Choroid plexus epithelial cell (primary cell): ENCODE results near the gene FITM2.

Experiments
- DNase-seq: peaks from one replicate; pipeline ENCODE4 v3.0.0-alpha.2; 2010; ENCODE audit warnings: low read depth
- H3K4me3 ChIP-seq: 2 replicates; pipeline ENCODE4 v1.5.1; 2011; ENCODE audit warnings: low read depth, mild to moderate bottlenecking, control low read depth, low read length, moderate library complexity
- TF ChIP-seq, protein P1 (sequence below): conservative IDR thresholded peaks from 2 replicates; pipeline ENCODE4 v1.5.1; 2011; ENCODE audit warnings: low read depth, mild to moderate bottlenecking, control low read depth, inconsistent platforms, low read length, moderate library complexity

The FITM2 gene

GRCh38 chr20:44344723-44345122 lies 33.7 kb upstream of the FITM2 start:
- DNase-seq = no peak
- no peak overlapping the region for H3K4me3 ChIP-seq
- TF ChIP-seq, protein P1, sequence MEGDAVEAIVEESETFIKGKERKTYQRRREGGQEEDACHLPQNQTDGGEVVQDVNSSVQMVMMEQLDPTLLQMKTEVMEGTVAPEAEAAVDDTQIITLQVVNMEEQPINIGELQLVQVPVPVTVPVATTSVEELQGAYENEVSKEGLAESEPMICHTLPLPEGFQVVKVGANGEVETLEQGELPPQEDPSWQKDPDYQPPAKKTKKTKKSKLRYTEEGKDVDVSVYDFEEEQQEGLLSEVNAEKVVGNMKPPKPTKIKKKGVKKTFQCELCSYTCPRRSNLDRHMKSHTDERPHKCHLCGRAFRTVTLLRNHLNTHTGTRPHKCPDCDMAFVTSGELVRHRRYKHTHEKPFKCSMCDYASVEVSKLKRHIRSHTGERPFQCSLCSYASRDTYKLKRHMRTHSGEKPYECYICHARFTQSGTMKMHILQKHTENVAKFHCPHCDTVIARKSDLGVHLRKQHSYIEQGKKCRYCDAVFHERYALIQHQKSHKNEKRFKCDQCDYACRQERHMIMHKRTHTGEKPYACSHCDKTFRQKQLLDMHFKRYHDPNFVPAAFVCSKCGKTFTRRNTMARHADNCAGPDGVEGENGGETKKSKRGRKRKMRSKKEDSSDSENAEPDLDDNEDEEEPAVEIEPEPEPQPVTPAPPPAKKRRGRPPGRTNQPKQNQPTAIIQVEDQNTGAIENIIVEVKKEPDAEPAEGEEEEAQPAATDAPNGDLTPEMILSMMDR = no peak

DNA sequence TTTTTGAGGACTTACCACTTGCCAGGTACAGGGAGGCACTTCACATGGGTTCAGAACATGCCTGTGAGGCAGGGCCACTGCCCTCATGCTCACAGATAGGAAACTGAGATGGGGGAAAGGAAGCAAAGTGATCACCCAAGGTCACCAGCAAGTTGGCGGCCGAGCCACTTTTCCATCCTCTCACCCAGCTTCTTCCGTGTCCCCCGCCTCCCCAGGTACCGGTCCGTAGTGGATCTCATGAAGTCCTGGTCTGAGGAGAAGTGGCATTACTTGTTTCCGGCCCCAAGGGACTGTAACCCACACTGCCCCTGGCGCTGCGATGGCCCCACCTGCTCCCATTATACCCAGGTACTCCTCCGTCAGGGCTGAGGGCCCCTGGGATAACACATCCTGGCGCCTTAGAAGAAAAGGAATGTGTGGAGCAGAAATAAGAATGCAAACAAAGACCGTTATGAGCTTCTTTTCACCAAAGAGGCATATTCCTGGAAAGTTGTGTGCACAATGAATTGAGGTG lies 32.2 kb upstream of the FITM2 start:
- DNase-seq = no peak
- TF ChIP-seq, protein P1 = no peak
- no peak overlapping the region for H3K4me3 ChIP-seq

DNA sequence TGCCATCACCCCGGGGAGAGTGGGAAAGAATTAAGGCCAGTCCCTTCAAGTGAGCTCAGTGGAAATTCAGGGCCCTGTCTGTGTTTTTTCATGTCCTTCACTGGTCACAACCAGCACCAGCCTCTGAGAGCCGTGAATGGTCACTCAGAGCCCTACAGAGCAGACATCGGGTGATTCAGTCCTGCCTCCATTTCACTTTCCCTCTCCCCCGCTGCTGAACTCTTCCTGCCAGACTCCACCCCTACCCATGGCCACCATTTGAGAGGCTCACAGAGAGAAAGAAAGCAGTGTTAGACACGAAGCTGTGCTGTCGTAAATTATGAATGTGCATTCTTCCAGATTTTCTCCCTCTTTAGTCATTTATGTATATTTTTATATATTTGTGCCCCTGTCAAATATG lies 31.2 kb upstream of the FITM2 start:
- TF ChIP-seq, protein P1 = no peak
- DNase-seq = no peak
- no peak overlapping the region for H3K4me3 ChIP-seq

- no peak within 1 kb of the TSS for H3K4me3 ChIP-seq
- DNase-seq = no peak
- TF ChIP-seq, protein P1 = no peak
Observed at GRCh38 chr20:44336725-44337380, 25.9 kb upstream of the FITM2 start, which contains the start of gene R3HDML. Gene R3HDML, plus strand, starts transcription at chr20:44337043. Its CDS starts 115 bp downstream, at chr20:44337158.

DNA sequence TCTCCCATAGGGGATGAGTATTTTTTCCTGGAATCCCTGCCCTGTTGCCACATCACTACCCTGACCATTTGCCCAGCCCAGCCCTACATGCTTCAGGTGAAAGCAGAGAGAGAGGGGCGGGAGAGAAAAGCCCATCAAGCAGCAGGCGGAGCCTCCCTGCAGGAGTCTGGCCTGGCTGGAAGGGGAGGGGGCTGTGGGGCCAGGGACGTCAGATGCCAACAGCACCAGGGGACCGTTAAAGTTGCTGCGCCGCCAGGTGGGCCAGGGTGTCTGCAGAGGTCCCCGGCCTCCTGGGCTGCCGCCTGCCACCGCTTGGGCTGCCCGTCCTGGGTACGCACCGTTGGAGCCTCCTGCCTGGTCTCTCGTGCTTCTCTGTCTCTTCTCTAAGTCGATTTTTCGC lies 25.1 kb upstream of the FITM2 start:
- no peak for DNase-seq
- TF ChIP-seq, protein P1 = no peak
- no peak overlapping the region for H3K4me3 ChIP-seq

DNA sequence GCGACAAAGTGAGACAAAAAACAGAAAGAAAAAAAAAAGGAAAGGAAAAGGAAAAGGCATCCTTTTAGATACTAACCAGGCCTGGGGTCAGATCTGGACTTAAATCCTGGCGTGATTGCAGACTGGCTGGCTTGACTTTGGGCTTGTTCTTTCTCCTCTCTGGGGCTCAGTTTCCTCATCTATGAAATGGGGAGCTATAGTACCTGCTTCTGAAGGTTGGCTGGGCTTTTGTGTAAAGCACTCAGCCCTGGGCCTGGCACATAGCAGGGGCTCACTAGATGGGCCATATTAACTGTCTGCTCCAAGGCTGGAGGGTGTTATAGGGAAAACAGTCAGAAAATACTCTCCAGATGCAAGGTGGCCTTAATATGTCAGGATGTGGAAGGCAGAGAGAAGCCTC lies 24.7 kb upstream of the FITM2 start:
- no peak for DNase-seq
- TF ChIP-seq, protein P1 = no peak
- H3K4me3 ChIP-seq = no peak overlapping the region

- DNase-seq = no peak
- no peak overlapping the region for H3K4me3 ChIP-seq
- TF ChIP-seq, protein P1 = no peak
Observed at GRCh38 chr20:44334709-44335108, 23.7 kb upstream of the FITM2 start.
